Smooth muscle cell of the coronary artery (primary cell): Measurements from ENCODE around the gene EPM2AIP1. TPM values are rescaled to one million over a fixed set of nuclear protein-coding genes. Genes with fewer than 3 reads are reported as not detected.

Experiments
- total RNA-seq: library from RNA; depleted of rRNA; stranded (reverse); fragments of >200 nt; gene quantifications from 2 replicates; pipeline ENCODE4 v1.2.3, GENCODE V29; 2014; ENCODE audit warnings: low replicate concordance

Gene EPM2AIP1
- total RNA-seq, result 7.3 and 11.9 TPM in 2 replicates

DNA sequence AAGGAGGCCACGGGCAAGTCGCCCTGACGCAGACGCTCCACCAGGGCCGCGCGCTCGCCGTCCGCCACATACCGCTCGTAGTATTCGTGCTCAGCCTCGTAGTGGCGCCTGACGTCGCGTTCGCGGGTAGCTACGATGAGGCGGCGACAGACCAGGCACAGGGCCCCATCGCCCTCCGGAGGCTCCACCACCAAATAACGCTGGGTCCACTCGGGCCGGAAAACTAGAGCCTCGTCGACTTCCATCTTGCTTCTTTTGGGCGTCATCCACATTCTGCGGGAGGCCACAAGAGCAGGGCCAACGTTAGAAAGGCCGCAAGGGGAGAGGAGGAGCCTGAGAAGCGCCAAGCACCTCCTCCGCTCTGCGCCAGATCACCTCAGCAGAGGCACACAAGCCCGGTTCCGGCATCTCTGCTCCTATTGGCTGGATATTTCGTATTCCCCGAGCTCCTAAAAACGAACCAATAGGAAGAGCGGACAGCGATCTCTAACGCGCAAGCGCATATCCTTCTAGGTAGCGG is at the start of gene EPM2AIP1:
Gene EPM2AIP1, minus strand, starts transcription at position 326 of the 520 bp plus-strand sequence. Its CDS starts 54 bp downstream, at position 272.

DNA sequence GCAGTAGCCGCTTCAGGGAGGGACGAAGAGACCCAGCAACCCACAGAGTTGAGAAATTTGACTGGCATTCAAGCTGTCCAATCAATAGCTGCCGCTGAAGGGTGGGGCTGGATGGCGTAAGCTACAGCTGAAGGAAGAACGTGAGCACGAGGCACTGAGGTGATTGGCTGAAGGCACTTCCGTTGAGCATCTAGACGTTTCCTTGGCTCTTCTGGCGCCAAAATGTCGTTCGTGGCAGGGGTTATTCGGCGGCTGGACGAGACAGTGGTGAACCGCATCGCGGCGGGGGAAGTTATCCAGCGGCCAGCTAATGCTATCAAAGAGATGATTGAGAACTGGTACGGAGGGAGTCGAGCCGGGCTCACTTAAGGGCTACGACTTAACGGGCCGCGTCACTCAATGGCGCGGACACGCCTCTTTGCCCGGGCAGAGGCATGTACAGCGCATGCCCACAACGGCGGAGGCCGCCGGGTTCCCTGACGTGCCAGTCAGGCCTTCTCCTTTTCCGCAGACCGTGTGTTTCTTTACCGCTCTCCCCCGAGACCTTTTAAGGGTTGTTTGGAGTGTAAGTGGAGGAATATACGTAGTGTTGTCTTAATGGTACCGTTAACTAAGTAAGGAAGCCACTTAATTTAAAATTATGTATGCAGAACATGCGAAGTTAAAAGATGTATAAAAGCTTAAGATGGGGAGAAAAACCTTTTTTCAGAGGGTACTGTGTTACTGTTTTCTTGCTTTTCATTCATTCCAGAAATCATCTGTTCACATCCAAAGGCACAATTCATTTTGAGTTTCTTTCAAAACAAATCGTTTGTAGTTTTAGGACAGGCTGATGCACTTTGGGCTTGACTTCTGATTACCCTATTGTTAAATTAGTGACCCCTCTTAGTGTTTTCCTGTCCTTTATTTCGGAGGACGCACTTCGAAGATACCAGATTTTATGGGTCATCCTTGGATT is 674 bp upstream of the EPM2AIP1 start, which contains the start of gene MLH1:
Gene MLH1, plus strand, starts transcription at position 193 of the 958 bp plus-strand sequence. Its CDS starts 30 bp downstream, at position 223.

GRCh38 chr3:36944641-36945270 is 48.2 kb downstream of the EPM2AIP1 start, which contains the start of gene TRANK1:
TSS of gene TRANK1 (minus strand) at chr3:36945054. CDS start at chr3:36944809, 245 bp downstream.

Other genes with a start within 250 kb of the EPM2AIP1 start
- gene DCLK3, start 228.6 kb downstream of the EPM2AIP1 start, total RNA-seq, result under 0.01 TPM in 1 of 2 replicates, not detected in the other
- 13.0 and 24.7 TPM in 2 replicates for gene TRANK1, start 48.1 kb downstream of the EPM2AIP1 start, total RNA-seq
- 21.4 and 36.2 TPM in 2 replicates for gene MLH1, start 387 bp upstream of the EPM2AIP1 start, total RNA-seq
- 45.6 and 47.9 TPM in 2 replicates for gene LRRFIP2, start 181.5 kb upstream of the EPM2AIP1 start, total RNA-seq